Measurements from ENCODE around the gene CHD9. TPM values are rescaled to one million over a fixed set of nuclear protein-coding genes. Genes with fewer than 3 reads are reported as not detected.
"Not testable (repeated sequence)": the region's sequence is repeated elsewhere in the genome, so short reads cannot be mapped to it uniquely, and the experiment has no call there.

Gene CHD9
- polyA plus RNA-seq, 3 donors, result 53.2 to 65.6 (median 59.2) TPM

- DNase-seq (ENCODE audit: extremely low read depth in 1 of 11, low read depth in 9 of 11, low spot score in 4 of 11), result no peak
Measured at GRCh38 chr16:53065461-53066061, 10.8 kb downstream of the CHD9 start.

- DNase-seq (ENCODE audit: extremely low read depth in 1 of 11, low read depth in 9 of 11, low spot score in 4 of 11), result no peak
Measured at GRCh38 chr16:53067675-53068074, 12.9 kb downstream of the CHD9 start.

GRCh38 chr16:53068423-53068833, 13.6 kb downstream of the CHD9 start:
- DNase-seq (ENCODE audit: extremely low read depth in 1 of 11, low read depth in 9 of 11, low spot score in 4 of 11), result no peak

- DNase-seq (ENCODE audit: extremely low read depth in 1 of 11, low read depth in 9 of 11, low spot score in 4 of 11), result no peak
Measured at GRCh38 chr16:53069772-53070171, 15.0 kb downstream of the CHD9 start.

GRCh38 chr16:53071748-53072301, 17.0 kb downstream of the CHD9 start:
- DNase-seq (ENCODE audit: extremely low read depth in 1 of 11, low read depth in 9 of 11, low spot score in 4 of 11), result peak in 8 of 11 donors; percentile 67 to 84 (median 75)

GRCh38 chr16:53073022-53073421, 18.2 kb downstream of the CHD9 start:
- no peak for DNase-seq (ENCODE audit: extremely low read depth in 1 of 11, low read depth in 9 of 11, low spot score in 4 of 11)

- not testable (repeated sequence) for DNase-seq (ENCODE audit: extremely low read depth in 1 of 11, low read depth in 9 of 11, low spot score in 4 of 11)
Measured at GRCh38 chr16:53074296-53074695, 19.5 kb downstream of the CHD9 start.

GRCh38 chr16:53075461-53075860, 20.7 kb downstream of the CHD9 start:
- not testable (repeated sequence) for DNase-seq (ENCODE audit: extremely low read depth in 1 of 11, low read depth in 9 of 11, low spot score in 4 of 11)

GRCh38 chr16:53078247-53078646, 23.5 kb downstream of the CHD9 start:
- DNase-seq (ENCODE audit: extremely low read depth in 1 of 11, low read depth in 9 of 11, low spot score in 4 of 11), result no peak

GRCh38 chr16:53078765-53079485, 24.1 kb downstream of the CHD9 start:
- DNase-seq (ENCODE audit: extremely low read depth in 1 of 11, low read depth in 9 of 11, low spot score in 4 of 11), result no peak

GRCh38 chr16:53080345-53081031, 25.7 kb downstream of the CHD9 start:
- DNase-seq (ENCODE audit: extremely low read depth in 1 of 11, low read depth in 9 of 11, low spot score in 4 of 11), result no peak

- DNase-seq (ENCODE audit: extremely low read depth in 1 of 11, low read depth in 9 of 11, low spot score in 4 of 11), result no peak
Measured at GRCh38 chr16:53081032-53081424, 26.2 kb downstream of the CHD9 start.

- DNase-seq (ENCODE audit: extremely low read depth in 1 of 11, low read depth in 9 of 11, low spot score in 4 of 11), result no peak
Measured at GRCh38 chr16:53081686-53082407, 27.1 kb downstream of the CHD9 start.

- no peak for DNase-seq (ENCODE audit: extremely low read depth in 1 of 11, low read depth in 9 of 11, low spot score in 4 of 11)
Measured at GRCh38 chr16:53082509-53082908, 27.7 kb downstream of the CHD9 start.

- DNase-seq (ENCODE audit: extremely low read depth in 1 of 11, low read depth in 9 of 11, low spot score in 4 of 11), result no peak
Measured at GRCh38 chr16:53083119-53083518, 28.3 kb downstream of the CHD9 start.

GRCh38 chr16:53084141-53084541, 29.4 kb downstream of the CHD9 start:
- no peak for DNase-seq (ENCODE audit: extremely low read depth in 1 of 11, low read depth in 9 of 11, low spot score in 4 of 11)

- no peak for DNase-seq (ENCODE audit: extremely low read depth in 1 of 11, low read depth in 9 of 11, low spot score in 4 of 11)
Measured at GRCh38 chr16:53084746-53085334, 30.0 kb downstream of the CHD9 start.

GRCh38 chr16:53085369-53085843, 30.6 kb downstream of the CHD9 start:
- no peak for DNase-seq (ENCODE audit: extremely low read depth in 1 of 11, low read depth in 9 of 11, low spot score in 4 of 11)

- no peak for DNase-seq (ENCODE audit: extremely low read depth in 1 of 11, low read depth in 9 of 11, low spot score in 4 of 11)
Measured at GRCh38 chr16:53085931-53086421, 31.2 kb downstream of the CHD9 start.
